GM12874 (cell line): Measurements from ENCODE around the gene ANKS6.

Source experiments
- CTCF ChIP-seq: IDR thresholded peaks from 2 replicates; pipeline ENCODE4 v1.5.1; 2011; ENCODE audit warnings: low read depth, mild to moderate bottlenecking, control low read depth, low read length, moderate library complexity; ENCODE audit not compliant: insufficient read depth

ANKS6 gene

GRCh38 chr9:98688710-98689495 lies 107.5 kb downstream of the ANKS6 start:
- TF ChIP-seq CTCF = no peak

- no peak for TF ChIP-seq CTCF
Measured at GRCh38 chr9:98687911-98688310, 108.4 kb downstream of the ANKS6 start.

GRCh38 chr9:98686961-98687855 lies 109.1 kb downstream of the ANKS6 start:
- TF ChIP-seq CTCF = no peak
